Lower lobe of right lung (tissue), 2 donors: Measurements from ENCODE around the gene CMPK1. TPM values are rescaled to one million over a fixed set of nuclear protein-coding genes. Genes with fewer than 3 reads are reported as not detected.

ENCODE experiments used
- ATAC-seq, 2 donors: fragments of 200-7000 bp; cut with Tn5 transposase; one replicate each; pipeline ENCODE4 v1.9.1; 2020 to 2022; ENCODE audit warnings: mild to moderate bottlenecking in 2 of 2, moderate library complexity in 2 of 2
- DNase-seq: peaks from one replicate; pipeline ENCODE4 v3.0.0-alpha.2; 2020
- H3K27ac ChIP-seq: fragments of 200-600 bp; one replicate; pipeline ENCODE4 v1.8.0; 2022
- H3K27me3 ChIP-seq: fragments of 200-600 bp; one replicate; pipeline ENCODE4 v1.8.0; 2022; ENCODE audit warnings: low read depth
- H3K36me3 ChIP-seq: fragments of 200-600 bp; one replicate; pipeline ENCODE4 v1.8.0; 2022; ENCODE audit warnings: mild to moderate bottlenecking
- H3K4me1 ChIP-seq: fragments of 200-600 bp; one replicate; pipeline ENCODE4 v1.8.0; 2022
- H3K4me3 ChIP-seq: fragments of 200-600 bp; one replicate; pipeline ENCODE4 v1.8.0; 2022; ENCODE audit warnings: mild to moderate bottlenecking
- H3K9me3 ChIP-seq: fragments of 200-600 bp; one replicate; pipeline ENCODE4 v1.8.0; 2022
- intact Hi-C: fragments of 100-400 bp; cut with DNase I; formaldehyde crosslinking; loops from one replicate; pipeline ENCODE4 v1.11.0; 2022
- total RNA-seq: library from RNA; stranded (reverse); fragmentation: NEBNext Ultra II Directional; extraction: Animal tissue kit (Norgen Biotek cat#: 25700); gene quantifications from one replicate; pipeline ENCODE4 v1.2.1, GENCODE V29; 2021
- TF ChIP-seq, protein P1 (sequence below): fragments of 200-600 bp; IDR thresholded peaks from one replicate; pipeline ENCODE4 v1.8.0; 2022; ENCODE audit warnings: antibody characterized with exemption, mild to moderate bottlenecking
- donor health status: DM: no; HTN: yes; CAD: no; lungs with severe emphysema.

The CMPK1 gene
- total RNA-seq, 1 donor from 2014 or later, result 116 TPM

GRCh38 chr1:47386268-47386667 lies 52.7 kb downstream of the CMPK1 start:
- intact Hi-C loops, result no loop called here
- ATAC-seq, result no peak
- TF ChIP-seq, protein P1, sequence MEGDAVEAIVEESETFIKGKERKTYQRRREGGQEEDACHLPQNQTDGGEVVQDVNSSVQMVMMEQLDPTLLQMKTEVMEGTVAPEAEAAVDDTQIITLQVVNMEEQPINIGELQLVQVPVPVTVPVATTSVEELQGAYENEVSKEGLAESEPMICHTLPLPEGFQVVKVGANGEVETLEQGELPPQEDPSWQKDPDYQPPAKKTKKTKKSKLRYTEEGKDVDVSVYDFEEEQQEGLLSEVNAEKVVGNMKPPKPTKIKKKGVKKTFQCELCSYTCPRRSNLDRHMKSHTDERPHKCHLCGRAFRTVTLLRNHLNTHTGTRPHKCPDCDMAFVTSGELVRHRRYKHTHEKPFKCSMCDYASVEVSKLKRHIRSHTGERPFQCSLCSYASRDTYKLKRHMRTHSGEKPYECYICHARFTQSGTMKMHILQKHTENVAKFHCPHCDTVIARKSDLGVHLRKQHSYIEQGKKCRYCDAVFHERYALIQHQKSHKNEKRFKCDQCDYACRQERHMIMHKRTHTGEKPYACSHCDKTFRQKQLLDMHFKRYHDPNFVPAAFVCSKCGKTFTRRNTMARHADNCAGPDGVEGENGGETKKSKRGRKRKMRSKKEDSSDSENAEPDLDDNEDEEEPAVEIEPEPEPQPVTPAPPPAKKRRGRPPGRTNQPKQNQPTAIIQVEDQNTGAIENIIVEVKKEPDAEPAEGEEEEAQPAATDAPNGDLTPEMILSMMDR, result no peak
- H3K36me3 ChIP-seq, result peaks cover 8% of the 10 kb centered on the region
- no peak for DNase-seq
- no peak overlapping the region for H3K4me3 ChIP-seq
- H3K27ac ChIP-seq, result no peak overlapping the region
- no peaks in the 10 kb centered on the region for H3K9me3 ChIP-seq
- no peaks in the 10 kb centered on the region for H3K4me1 ChIP-seq
- H3K27me3 ChIP-seq, result no peaks in the 10 kb centered on the region

GRCh38 chr1:47388030-47388890 lies 54.7 kb downstream of the CMPK1 start:
- intact Hi-C loops, result no loop called here

DNA sequence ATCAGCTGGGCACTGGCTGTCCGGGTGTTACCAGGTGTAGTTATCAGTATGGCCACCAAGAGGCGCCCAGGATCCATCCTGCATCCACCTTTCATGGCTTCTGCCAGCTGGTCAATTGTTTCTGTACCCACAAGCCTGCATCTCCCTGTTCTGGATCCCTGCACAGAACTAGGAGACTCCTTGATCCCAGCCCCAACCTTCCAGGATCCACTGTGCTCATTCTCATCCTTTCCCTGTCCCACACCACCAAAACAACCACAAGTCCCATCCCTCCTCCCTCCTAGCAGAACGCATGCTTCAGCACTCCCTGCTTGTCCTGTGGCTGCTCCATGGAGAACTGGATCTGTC lies 55.3 kb downstream of the CMPK1 start:
- no peak overlapping the region for H3K4me3 ChIP-seq
- no peak overlapping the region for H3K27ac ChIP-seq
- H3K9me3 ChIP-seq, result no peaks in the 10 kb centered on the region
- TF ChIP-seq, protein P1, result peak; percentile 67
- H3K36me3 ChIP-seq, result no peaks in the 10 kb centered on the region
- ATAC-seq, result peak; percentile 78 to 82
- H3K27me3 ChIP-seq, result peaks cover 7% of the 10 kb centered on the region
- no peaks in the 10 kb centered on the region for H3K4me1 ChIP-seq
- no peak for DNase-seq
- intact Hi-C loops, result no loop called here

More at GRCh38 chr1:47388030-47388890, 54.7 kb downstream of the CMPK1 start:
- ATAC-seq, result no peak
- TF ChIP-seq, protein P1, result no peak
- Histone ChIP-seq H3K27ac (no peak overlapping the region), H3K4me3 (no peak overlapping the region), H3K9me3 (no peaks in the 10 kb centered on the region), H3K4me1 (no peaks in the 10 kb centered on the region), H3K36me3 (peaks cover 2% of the 10 kb centered on the region), H3K27me3 (peaks cover 6% of the 10 kb centered on the region)
- no peak for DNase-seq

DNA sequence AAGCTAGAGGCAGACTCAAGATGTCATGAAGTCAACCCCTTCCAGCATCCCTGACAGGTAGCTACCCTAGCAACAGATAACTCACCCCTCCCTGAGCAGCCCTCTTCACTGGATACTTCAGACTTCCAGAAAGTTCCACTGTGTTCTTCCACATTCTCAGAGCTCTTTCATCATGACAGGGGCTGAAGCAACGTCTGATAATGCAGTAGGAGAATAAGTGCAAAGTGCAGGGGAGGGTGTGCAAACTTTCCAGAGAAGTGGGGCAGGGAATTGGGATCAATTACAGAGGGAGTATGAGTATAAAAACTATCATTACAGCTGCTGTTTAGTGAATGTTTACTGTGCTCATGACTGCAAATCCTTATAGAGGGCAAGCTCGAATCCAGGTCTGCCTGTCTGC lies 56.1 kb downstream of the CMPK1 start:
- intact Hi-C loops, result no loop called here
- Histone ChIP-seq H3K4me1 (no peaks in the 10 kb centered on the region), H3K9me3 (no peaks in the 10 kb centered on the region), H3K36me3 (no peaks in the 10 kb centered on the region), H3K27me3 (peaks cover 11% of the 10 kb centered on the region), H3K4me3 (no peak overlapping the region), H3K27ac (no peak overlapping the region)
- ATAC-seq (no peak), DNase-seq (no peak)
- TF ChIP-seq, protein P1, result no peak

DNA sequence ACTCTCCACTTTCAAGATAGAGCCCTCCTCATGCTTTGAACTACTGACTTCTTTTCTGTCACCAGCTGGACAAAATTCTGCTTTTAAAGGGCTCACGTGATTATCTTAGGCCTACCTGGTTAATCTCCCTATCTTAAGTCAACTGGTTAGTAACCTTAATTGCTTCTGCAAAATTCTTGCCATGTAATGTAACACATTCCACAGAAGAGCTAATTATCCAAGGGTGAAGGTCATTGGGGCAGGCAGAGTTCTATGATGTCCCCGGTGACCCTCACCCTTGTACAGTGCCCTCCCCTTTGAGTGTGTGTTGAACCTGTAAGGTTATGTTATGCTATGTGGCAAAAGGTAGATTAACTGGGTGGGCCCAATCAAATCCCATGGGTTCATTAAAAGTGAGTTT lies 57.3 kb downstream of the CMPK1 start:
- no peak for ATAC-seq
- Histone ChIP-seq H3K27me3 (peaks cover 11% of the 10 kb centered on the region), H3K4me1 (no peaks in the 10 kb centered on the region), H3K4me3 (no peak overlapping the region), H3K36me3 (no peaks in the 10 kb centered on the region), H3K9me3 (no peaks in the 10 kb centered on the region), H3K27ac (no peak overlapping the region)
- DNase-seq, result no peak
- TF ChIP-seq, protein P1, result no peak
- intact Hi-C loops, result no loop called here
